GM12891 (cell line): Measurements from ENCODE around the gene AGPAT4.

Experiments
- PAX5 ChIP-seq: IDR thresholded peaks from 2 replicates; pipeline ENCODE4 v1.6.1; 2011; ENCODE audit warnings: low read length, moderate library complexity, mild to moderate bottlenecking; ENCODE audit not compliant: insufficient read depth, severe bottlenecking
- POLR2A ChIP-seq: IDR thresholded peaks from 2 replicates; pipeline ENCODE4 v1.6.1; 2011; ENCODE audit warnings: low read depth, low read length, control low read depth
- POLR2AphosphoS5 ChIP-seq: IDR thresholded peaks from 2 replicates; pipeline ENCODE4 v1.6.1; 2011; ENCODE audit warnings: low read depth, low read length, control low read depth
- POU2F2 ChIP-seq: IDR thresholded peaks from 2 replicates; pipeline ENCODE4 v1.6.1; 2011; ENCODE audit warnings: low read depth, mild to moderate bottlenecking, control low read depth, low read length, moderate library complexity
- SPI1 ChIP-seq: IDR thresholded peaks from 2 replicates; pipeline ENCODE4 v1.6.1; 2011; ENCODE audit warnings: low read depth, low read length, control low read depth
- TAF1 ChIP-seq: IDR thresholded peaks from 2 replicates; pipeline ENCODE4 v1.6.1; 2011; ENCODE audit warnings: low read depth, low read length, control low read depth

DNA sequence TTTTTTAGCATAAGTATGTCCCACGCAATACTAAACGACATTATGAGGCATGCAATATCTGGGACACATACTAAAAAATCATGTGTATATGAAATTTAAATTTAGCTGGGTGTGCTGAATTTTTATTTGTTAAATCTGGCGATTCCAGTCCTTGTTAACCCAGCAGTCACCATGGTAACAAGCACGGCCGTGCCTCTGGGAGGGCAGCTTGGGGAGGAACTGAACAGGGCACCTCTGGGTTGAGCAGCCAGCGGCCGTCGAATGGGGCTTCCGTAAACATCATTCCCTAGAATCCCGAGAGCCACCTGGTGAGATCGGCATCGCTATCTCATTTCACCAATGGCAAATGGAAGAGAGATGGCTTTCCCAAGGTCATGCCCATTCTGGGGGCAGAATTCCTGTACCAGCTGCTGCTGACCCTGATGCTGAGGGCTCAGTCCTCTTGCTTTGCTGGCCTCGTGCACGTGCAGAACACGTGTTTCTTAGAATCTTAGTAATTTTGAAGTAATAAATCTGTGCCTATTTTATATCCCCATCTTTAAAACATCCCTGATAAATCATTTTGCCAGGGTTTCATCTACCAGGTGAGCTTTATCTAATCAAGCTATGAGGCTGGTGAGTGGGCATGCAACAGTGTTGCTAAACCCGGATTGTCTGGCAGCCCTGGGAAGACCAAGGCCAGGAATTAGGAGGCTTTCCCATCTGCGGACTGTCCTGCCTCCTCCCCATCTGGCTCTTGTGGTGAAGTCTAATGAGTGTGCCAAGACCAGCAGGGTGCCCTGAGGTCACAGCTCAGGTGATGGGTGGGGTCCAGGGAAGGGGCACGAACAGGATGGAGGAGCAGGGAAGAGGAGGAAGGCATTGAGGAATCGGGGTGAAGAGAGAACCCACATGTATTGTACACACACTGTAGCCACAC lies 85.1 kb downstream of the AGPAT4 start:
- TF ChIP-seq TAF1 (no peak), POLR2A (no peak), POLR2AphosphoS5 (no peak), SPI1 (no peak), POU2F2 (no peak), PAX5 (no peak)
